GM18873 (cell line): ENCODE results near the gene CIROP.

Source experiments
- ATAC-seq: cut with Tn5 transposase; IDR thresholded peaks from one replicate; pipeline ENCODE4 v1.9.1; 2021; ENCODE audit warnings: mild to moderate bottlenecking, moderate library complexity, moderate number of reproducible peaks; ENCODE audit not compliant: unreplicated experiment, low FRiP score

Gene CIROP

GRCh38 chr14:23132970-23133369 lies 28.2 kb upstream of the CIROP start:
- no peak for ATAC-seq

DNA sequence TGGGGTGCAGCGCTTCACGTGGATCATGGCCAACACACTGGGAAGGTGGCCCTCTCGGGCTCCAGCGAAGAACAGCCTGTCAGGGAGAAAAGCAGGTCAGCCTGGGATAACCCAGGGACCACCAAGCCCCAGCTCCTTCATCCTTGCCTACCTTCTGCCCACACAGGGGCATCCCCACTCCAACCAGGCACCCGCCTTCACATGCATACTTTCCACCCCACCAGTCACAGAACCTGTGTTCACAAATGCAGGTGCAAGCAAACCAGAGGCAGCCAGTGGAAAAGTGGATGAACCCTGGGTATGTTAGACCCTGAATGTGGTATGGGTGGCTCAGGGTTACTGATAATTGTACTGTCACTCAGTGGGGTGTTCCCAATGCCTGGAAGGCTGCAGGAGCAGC lies 26.7 kb upstream of the CIROP start:
- no peak for ATAC-seq

DNA sequence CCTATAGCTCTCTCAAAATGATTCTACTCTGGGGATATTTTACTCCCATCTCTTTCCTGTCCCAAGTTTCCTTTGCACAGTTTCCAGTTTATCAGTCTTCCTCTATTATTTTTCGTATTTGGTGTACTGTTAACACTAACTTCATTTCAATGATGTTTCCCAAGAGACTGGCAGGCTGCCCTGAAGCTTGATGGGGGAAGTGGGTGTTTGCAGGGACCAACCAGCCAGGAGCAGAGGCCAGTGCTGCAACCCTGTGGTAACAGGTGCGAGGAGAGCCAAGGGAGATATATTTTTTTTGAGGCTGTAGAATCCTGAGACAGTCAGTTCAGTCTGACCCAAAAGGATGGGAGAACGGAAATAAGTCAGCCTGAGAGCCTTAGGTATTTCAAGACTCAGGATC lies 26.1 kb upstream of the CIROP start:
- ATAC-seq: no peak

DNA sequence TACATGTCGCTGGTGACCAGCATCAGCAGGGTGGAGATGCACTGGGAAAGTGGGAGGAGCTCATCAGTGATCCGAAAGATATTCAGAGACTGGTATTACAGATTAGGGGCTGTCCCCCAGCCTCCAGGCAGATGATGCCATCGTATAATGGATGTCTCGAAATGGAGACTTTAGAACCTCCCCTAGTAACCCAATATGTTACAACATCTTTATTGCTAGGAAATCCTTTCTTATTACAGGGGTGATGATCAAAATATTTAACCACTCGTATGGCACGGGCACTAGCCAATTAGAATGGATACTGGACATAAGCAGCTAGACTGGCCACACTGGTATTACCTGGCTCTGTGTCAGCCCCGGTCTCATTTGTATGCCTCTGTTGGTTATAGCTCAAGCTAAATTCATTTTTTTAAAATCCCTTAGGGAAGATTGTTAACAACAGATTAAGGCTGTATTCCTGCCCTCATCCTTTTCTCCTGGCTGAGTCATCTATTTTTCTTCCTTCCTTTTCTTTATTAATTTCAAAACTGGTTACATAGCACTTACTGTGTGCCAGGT lies 25.0 kb upstream of the CIROP start:
- ATAC-seq: no peak

DNA sequence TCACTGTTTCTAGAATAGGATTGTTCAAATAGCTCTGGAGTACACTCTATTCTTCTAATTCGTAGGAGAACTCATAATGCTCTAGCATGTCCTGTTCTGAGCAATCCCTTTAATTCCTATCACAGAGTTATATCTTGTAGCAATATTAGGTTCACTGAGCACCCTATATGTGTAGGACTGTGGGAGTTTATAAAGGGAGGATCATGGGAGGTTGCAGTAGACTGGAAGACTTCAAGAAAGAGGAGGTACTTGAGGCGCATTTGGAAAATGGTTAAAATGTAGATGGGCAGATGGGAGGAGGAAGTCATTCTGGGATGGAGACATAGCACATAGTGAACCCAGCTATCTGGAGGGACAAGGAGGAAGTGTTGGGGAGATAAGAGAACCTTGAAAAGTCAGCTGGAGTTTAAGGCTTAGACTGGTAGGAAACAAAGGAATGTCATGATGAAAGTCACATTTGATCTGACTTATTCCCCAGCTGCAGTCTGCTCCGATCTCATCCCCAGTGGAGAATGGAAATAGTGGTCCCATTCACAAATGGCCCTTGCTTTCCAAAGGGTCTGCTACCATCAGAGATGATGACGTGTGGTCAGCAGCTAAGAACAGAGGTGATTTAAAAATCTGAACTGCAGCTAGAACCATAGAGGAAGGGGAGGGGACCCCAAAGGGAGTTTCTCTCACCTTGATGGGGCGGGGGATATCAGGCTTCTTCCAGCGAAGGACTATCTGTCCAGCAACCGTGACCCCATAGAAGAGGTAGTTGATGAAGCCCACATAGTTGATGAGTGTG lies 24.4 kb upstream of the CIROP start:
- ATAC-seq: no peak

- no peak for ATAC-seq
Measured at GRCh38 chr14:23127861-23128260, 23.1 kb upstream of the CIROP start.

GRCh38 chr14:23126548-23127278 lies 21.9 kb upstream of the CIROP start:
- no peak for ATAC-seq

DNA sequence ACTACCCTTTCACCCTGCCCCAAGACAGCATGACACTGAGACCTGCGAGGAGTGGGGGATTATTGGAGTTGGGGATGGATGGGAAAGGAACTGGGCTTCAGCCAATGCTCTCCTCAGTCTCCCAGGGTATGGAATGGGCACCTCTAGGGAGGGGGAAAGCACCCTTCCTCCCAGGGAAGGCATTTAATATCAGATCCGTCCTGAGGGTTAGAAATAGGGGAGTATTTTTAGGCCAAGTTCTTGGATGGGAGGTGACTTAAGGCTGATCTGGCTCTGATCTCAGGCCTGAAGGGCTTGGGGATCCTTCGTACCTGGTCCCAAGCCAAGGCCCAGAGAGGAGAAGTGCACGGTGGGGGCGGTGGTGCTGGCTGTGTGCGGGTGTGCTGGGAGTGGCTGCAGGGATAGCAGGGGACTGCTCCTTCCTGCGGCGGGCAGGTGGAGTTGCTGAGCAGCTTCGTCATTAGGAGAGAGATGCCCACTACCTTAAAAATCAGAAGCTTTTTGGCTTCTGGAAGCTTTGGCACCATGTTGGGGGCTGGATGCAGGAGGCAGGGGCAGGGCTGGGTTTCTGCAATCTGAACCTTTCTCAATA lies 21.2 kb upstream of the CIROP start:
- ATAC-seq: no peak

DNA sequence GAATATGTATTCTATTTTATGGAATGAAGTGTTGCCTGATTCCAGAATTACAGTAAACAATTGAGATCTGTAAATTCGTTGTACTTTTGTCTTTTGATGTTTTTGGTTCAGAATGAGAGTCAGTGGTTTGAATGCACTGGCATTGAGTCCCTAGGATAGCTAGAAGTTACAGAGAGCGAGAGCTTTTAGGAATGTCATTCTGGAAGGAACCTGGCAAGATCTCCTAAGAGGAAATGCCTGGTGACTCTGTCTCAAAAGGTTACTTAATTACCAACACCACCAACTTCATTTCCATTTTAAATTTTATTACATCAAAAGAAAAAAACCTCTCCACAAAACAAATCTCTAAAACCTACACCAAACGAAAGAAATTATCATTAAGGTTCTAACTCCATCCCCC lies 20.2 kb upstream of the CIROP start:
- no peak for ATAC-seq

- no peak for ATAC-seq
Measured at GRCh38 chr14:23124337-23124954, 19.7 kb upstream of the CIROP start.

- ATAC-seq: no peak
Measured at GRCh38 chr14:23123419-23123818, 18.6 kb upstream of the CIROP start.

DNA sequence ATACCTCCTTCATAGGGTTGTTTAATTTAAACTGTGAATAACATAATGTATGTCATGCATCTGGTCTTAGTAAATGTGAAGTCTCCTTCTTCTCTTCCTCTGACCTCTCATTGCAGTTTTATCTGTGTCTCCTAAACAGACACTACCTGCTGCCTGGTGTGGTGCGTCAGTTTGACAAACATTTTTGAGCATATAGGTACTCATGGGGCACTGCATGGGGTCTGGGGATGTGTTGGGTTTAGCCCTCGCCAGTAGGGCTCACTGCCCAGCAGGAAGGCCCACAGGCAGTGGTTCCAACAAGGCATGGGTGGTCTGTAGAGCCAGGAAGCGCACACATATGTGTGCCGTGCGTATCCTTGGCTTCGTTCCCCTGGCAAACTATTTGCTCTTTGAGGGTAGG lies 17.3 kb upstream of the CIROP start:
- no peak for ATAC-seq

GRCh38 chr14:23121361-23121771 lies 16.6 kb upstream of the CIROP start:
- ATAC-seq: no peak

- ATAC-seq: peak; percentile 65
Measured at GRCh38 chr14:23120541-23121251, 15.9 kb upstream of the CIROP start.

DNA sequence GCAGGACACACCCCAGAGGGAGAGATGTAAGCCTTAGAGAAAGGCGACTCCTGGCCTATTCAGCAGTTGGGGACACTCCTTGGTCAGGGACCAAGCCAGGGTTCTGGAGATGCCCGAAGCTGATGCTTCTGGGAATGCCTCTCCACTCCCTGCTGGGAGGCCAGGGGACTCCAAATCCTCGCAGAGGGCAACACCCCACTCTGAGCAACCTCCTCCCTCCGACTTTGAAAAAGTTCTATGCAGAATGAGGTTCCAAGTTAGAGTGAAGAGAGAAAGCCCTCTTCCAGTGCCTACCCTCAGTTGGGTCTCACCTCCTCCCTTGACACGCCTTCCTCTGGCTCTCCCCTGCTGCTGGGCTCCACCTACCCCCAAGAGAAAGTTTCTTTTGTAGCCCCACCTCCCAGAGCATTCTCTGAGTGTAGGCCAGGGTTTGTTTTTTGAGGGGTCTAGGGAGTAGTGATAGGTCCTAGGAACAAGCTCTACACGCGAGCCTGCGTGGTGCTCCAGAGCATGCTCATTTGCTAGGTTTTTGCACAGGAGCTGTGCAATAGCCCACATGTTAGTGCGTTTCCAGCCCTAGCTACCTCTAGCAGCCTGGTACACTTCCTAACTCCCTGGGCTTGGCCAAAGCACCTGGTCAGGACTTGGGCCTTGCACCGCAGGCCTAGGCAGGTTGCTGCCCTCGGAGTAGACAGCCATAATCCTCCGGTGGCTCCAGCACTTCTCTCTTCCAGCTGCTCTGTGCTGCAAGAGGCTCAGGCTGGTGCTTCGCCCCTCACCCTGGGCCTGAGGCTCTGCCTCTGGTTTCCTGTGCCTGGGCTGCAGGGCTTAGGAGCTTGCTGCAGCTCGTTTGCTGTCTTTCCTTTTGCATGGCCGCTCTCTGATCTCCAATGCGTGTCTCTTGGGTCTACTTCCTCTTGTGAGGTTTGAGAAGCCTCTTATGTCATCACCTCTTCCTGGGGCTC lies 14.9 kb upstream of the CIROP start:
- ATAC-seq: no peak

DNA sequence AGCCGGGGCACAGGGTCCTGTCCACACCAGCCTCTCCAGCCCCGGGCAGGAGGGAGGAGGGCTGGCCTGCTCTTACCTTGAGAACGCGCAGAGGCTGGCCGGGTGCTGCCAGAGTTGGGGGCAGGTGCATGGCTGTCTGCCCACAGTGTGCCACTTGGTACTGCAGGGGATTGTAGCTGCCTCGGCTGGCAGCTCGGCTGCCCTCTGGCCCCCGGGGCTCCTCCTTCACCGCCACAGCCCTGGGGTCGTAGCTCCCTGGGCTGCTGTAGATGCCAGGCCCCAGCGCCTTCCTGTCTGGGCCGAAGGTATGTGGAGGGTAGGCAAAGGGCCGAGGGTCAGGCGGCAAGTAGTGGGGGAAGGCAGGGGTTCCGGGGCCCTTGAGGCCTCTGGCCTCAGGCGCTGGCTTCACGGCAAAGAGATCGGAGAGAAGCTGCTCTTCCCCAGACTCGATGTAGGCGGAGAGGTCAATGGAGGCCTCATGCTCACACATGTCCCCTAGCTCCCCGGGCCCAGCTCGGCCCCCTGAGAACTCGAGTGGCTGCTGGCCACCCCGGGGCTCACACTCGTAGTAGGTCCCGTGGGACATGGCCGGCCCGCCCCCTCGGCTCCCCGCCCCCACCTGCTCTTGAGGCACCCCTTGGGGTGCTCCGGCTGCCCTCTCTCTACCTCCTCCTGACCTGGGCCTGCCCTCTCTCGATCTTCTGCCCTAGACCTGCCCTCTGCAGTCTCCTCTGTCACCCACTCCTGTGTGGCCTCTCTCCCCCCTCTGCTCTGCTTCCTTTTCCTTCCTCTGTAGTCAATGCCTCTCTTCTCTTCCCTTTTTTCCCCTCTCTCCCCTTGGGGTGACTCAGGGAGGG lies 13.9 kb upstream of the CIROP start, which contains the start of gene CEBPE:
TSS of gene CEBPE (minus strand) at position 750 of the 857 bp plus-strand sequence. CDS start at position 586, 164 bp downstream.
- ATAC-seq: no peak

DNA sequence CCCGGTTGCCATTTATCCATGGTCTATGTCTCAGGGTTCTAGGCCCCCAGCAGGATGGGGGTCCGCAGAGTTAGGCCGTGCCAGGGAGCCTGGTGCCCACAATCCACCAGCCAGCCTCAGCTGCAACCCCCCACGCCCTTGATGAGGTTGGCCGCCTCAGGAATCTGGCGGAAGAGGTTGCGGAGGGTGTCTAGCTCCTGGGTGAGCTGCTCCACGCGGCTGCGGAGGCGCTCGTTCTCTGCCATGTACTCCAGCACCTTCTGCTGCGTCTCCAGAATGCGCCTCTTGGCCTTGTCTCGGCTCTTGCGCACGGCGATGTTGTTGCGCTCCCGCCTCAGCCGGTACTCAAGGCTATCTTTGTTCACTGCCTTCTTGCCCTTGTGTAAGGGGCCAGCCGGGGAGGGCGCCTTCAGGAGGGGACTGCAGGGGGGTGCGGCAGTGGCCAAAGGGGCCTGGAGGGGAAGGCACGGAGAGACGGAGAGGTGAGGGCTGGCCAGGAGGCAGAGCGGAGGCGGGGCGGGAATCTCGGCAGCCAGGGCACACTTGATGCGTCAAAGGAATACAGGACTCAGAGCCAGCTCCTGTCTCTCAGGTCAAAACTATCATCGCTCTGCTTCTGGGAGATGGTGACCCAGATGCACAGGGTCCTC lies 12.7 kb upstream of the CIROP start:
- no peak for ATAC-seq

DNA sequence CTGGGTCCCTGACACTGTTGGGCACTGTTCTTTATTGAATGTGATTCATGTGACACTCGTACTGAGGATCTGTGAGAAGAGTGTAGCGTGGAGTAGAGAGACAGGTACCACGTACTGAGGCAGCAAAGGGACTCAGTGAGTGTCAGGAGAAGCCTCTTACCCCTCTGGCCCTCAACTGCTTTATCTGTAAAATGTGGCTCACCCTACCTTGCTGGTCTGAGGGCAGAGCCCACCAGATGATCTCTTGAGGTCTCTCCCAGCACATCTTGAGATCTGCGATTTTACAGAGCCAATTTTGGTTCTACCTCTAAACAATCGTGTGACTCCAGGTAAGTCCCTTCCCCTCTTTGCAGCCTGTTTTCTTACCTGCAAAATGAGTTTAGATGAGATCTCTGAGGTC lies 11.1 kb upstream of the CIROP start:
- no peak for ATAC-seq
